Adipocyte (in vitro differentiated cells): ENCODE measurements around the gene RASGRF2.

Experiments used
- DNase-seq: peaks from one replicate; pipeline ENCODE4 v3.0.0-alpha.2; 2015; ENCODE audit warnings: low read depth
- H3K27me3 ChIP-seq: replicated peaks from 2 replicates; pipeline ENCODE4 v1.7.0; 2013; ENCODE audit warnings: mild to moderate bottlenecking, low read length, moderate library complexity; ENCODE audit not compliant: control insufficient read depth, insufficient read depth
- H3K36me3 ChIP-seq: 2 replicates; pipeline ENCODE4 v1.7.0; 2013; ENCODE audit warnings: low read length, mild to moderate bottlenecking, moderate library complexity; ENCODE audit not compliant: control insufficient read depth, insufficient read depth, severe bottlenecking
- H3K4me1 ChIP-seq: 2 replicates; pipeline ENCODE4 v1.7.0; 2013; ENCODE audit warnings: mild to moderate bottlenecking, low read length, moderate library complexity; ENCODE audit not compliant: control insufficient read depth, insufficient read depth
- H3K4me3 ChIP-seq: 2 replicates; pipeline ENCODE4 v1.7.0; 2013; ENCODE audit warnings: mild to moderate bottlenecking, low read length, moderate library complexity
- H3K9ac ChIP-seq: 2 replicates; pipeline ENCODE4 v1.7.0; 2013; ENCODE audit warnings: mild to moderate bottlenecking, low read length, moderate library complexity
- H3K9me3 ChIP-seq: 2 replicates; pipeline ENCODE4 v1.7.0; 2013; ENCODE audit warnings: mild to moderate bottlenecking, low read length, moderate library complexity; ENCODE audit not compliant: control insufficient read depth

The RASGRF2 gene

DNA sequence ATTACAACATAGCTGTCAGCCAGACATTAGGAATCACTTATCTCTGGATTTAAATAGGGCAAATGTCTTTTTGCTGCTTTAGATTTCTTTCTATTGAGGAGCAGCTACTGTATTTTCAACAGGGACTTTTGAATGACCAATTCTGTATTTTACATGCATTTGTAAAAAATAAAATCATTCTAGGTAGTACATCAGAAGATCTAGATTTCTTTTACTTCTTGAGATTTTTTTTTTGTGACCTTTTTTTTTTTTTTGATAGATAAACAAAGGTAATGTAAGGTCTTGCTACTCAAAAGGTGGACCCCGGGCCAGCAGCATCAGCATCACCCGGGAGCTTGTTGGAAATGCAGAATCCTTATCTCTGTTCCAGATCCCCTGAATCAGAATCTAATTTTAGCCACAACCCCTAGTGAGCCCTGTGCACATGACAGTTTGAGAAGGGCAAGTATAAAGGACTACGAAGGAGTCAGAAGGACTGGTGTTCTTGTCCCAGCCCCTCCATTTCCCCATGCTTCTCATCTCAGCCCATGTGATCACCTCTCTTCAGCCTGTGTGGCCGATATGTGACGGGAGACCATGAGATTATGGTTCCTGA, 235.3 kb downstream of the RASGRF2 start:
- H3K27me3 ChIP-seq = peaks cover 3% of the 10 kb centered on the region
- no peaks in the 10 kb centered on the region for H3K36me3 ChIP-seq
- peak; percentile 1 for DNase-seq
- H3K9ac ChIP-seq = peak overlapping the region; percentile 25
- H3K4me1 ChIP-seq = peaks cover 10% of the 10 kb centered on the region
- peak overlapping the region; percentile 39 for H3K4me3 ChIP-seq
- no peaks in the 10 kb centered on the region for H3K9me3 ChIP-seq

- H3K27me3 ChIP-seq = no peaks in the 10 kb centered on the region
- no peak overlapping the region for H3K9ac ChIP-seq
- H3K36me3 ChIP-seq = no peaks in the 10 kb centered on the region
- DNase-seq = peak; percentile 15
- H3K9me3 ChIP-seq = no peaks in the 10 kb centered on the region
- H3K4me1 ChIP-seq = no peaks in the 10 kb centered on the region
- H3K4me3 ChIP-seq = no peak overlapping the region
These were observed 242.5 kb downstream of the RASGRF2 start for GRCh38 chr5:81202655-81203054.

- H3K36me3 ChIP-seq = no peaks in the 10 kb centered on the region
- no peak for DNase-seq
- H3K27me3 ChIP-seq = no peaks in the 10 kb centered on the region
- no peaks in the 10 kb centered on the region for H3K4me1 ChIP-seq
- H3K9me3 ChIP-seq = no peaks in the 10 kb centered on the region
- no peak overlapping the region for H3K9ac ChIP-seq
- H3K4me3 ChIP-seq = no peak overlapping the region
These were observed 243.6 kb downstream of the RASGRF2 start for GRCh38 chr5:81203729-81204128.

DNA sequence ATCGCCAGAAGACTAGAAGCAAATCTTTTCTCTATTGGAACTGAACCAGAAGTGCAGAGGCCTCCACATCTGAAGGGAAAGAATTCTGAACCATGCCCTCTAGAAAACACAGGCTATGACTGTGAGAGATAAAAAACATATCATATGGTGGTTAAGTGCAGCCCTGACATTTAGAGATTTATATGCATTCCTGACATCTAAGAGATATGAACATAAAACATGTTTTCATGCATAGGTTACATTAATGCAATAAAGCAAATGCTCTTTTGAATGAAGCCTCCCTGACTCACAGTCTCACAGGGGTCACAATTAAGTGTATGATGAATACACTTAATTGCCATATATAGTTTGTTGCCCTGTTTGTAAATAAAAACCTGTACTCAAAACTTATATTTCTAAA, 244.0 kb downstream of the RASGRF2 start:
- no peaks in the 10 kb centered on the region for H3K9me3 ChIP-seq
- DNase-seq = no peak
- no peaks in the 10 kb centered on the region for H3K4me1 ChIP-seq
- H3K36me3 ChIP-seq = no peaks in the 10 kb centered on the region
- H3K27me3 ChIP-seq = no peaks in the 10 kb centered on the region
- no peak overlapping the region for H3K9ac ChIP-seq
- H3K4me3 ChIP-seq = no peak overlapping the region

DNA sequence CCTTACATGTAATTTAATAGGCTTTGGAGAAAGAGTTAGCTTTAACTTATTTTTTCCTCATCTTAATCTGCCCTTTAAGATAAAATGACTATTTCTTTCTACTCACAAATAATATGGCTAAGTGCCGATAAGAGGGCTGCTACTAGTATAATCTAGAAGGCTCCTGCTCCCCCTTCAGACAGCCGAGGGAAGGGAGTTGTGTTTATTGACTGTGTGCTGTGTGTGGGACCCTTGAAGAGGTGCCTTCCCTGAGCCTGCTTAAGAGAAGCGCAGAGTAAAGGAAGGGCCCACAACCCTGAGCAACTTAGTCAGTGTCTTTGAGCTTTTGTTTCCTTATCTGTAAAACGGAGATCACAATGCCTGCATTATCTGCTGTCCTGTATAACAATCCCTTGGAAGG, 244.9 kb downstream of the RASGRF2 start:
- no peaks in the 10 kb centered on the region for H3K9me3 ChIP-seq
- no peaks in the 10 kb centered on the region for H3K36me3 ChIP-seq
- no peak overlapping the region for H3K4me3 ChIP-seq
- no peak for DNase-seq
- H3K4me1 ChIP-seq = no peaks in the 10 kb centered on the region
- no peaks in the 10 kb centered on the region for H3K27me3 ChIP-seq
- no peak overlapping the region for H3K9ac ChIP-seq

- DNase-seq = no peak
- H3K4me3 ChIP-seq = no peak overlapping the region
- no peaks in the 10 kb centered on the region for H3K36me3 ChIP-seq
- H3K4me1 ChIP-seq = no peaks in the 10 kb centered on the region
- no peaks in the 10 kb centered on the region for H3K9me3 ChIP-seq
- no peaks in the 10 kb centered on the region for H3K27me3 ChIP-seq
- no peak overlapping the region for H3K9ac ChIP-seq
These were observed 246.8 kb downstream of the RASGRF2 start for GRCh38 chr5:81207009-81207408.

- no peak for DNase-seq
- H3K9ac ChIP-seq = no peak overlapping the region
- H3K27me3 ChIP-seq = no peaks in the 10 kb centered on the region
- no peaks in the 10 kb centered on the region for H3K4me1 ChIP-seq
- H3K36me3 ChIP-seq = no peaks in the 10 kb centered on the region
- no peak overlapping the region for H3K4me3 ChIP-seq
- H3K9me3 ChIP-seq = no peaks in the 10 kb centered on the region
These were observed 248.7 kb downstream of the RASGRF2 start for GRCh38 chr5:81208904-81209303.

- Histone ChIP-seq H3K27me3 (no peaks in the 10 kb centered on the region), H3K4me1 (no peaks in the 10 kb centered on the region), H3K4me3 (no peak overlapping the region), H3K36me3 (no peaks in the 10 kb centered on the region), H3K9me3 (no peaks in the 10 kb centered on the region), H3K9ac (no peak overlapping the region)
- no peak for DNase-seq
These were observed 249.2 kb downstream of the RASGRF2 start for GRCh38 chr5:81209386-81209785.

- Histone ChIP-seq H3K4me3 (no peak overlapping the region), H3K36me3 (no peaks in the 10 kb centered on the region), H3K27me3 (no peaks in the 10 kb centered on the region), H3K9ac (no peak overlapping the region), H3K9me3 (no peaks in the 10 kb centered on the region), H3K4me1 (no peaks in the 10 kb centered on the region)
- no peak for DNase-seq
These were observed 249.8 kb downstream of the RASGRF2 start for GRCh38 chr5:81209869-81210493.

- Histone ChIP-seq H3K4me1 (no peaks in the 10 kb centered on the region), H3K4me3 (no peak overlapping the region), H3K27me3 (no peaks in the 10 kb centered on the region), H3K9ac (no peak overlapping the region), H3K9me3 (no peaks in the 10 kb centered on the region), H3K36me3 (no peaks in the 10 kb centered on the region)
- no peak for DNase-seq
These were observed 252.1 kb downstream of the RASGRF2 start for GRCh38 chr5:81212211-81212751.

DNA sequence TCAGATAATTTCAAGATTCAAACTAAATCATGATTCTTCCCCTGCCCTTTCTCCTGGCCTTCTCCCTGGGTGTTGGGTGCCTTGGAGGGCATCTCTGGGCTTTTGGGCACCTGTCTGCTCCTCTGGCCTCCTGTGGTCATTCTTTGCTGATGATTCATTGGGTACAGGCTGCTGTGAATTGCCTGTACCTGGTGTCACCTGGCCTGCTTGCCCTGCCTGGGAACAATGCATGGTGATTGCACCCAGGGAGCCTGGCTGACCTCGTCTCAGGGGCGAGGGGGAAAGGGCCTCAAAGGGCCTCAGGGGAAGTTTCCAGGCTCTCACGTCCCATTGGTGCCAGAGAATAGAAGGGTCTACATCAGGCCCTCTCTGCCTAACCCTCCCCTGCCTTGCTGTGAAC, 252.9 kb downstream of the RASGRF2 start:
- no peaks in the 10 kb centered on the region for H3K9me3 ChIP-seq
- no peaks in the 10 kb centered on the region for H3K4me1 ChIP-seq
- no peak for DNase-seq

GRCh38 chr5:81214848-81215247, 254.7 kb downstream of the RASGRF2 start:
- H3K4me1 ChIP-seq = no peaks in the 10 kb centered on the region
- no peak overlapping the region for H3K9ac ChIP-seq
- no peaks in the 10 kb centered on the region for H3K27me3 ChIP-seq
- H3K36me3 ChIP-seq = no peaks in the 10 kb centered on the region
- no peaks in the 10 kb centered on the region for H3K9me3 ChIP-seq
- H3K4me3 ChIP-seq = no peak overlapping the region
- DNase-seq = no peak

More for the DNA sequence above, 252.9 kb downstream of the RASGRF2 start:
- Histone ChIP-seq H3K27me3 (no peaks in the 10 kb centered on the region), H3K36me3 (no peaks in the 10 kb centered on the region), H3K4me3 (no peak overlapping the region), H3K9ac (no peak overlapping the region)
